ENCODE measurements around the gene PEF1.

DNA sequence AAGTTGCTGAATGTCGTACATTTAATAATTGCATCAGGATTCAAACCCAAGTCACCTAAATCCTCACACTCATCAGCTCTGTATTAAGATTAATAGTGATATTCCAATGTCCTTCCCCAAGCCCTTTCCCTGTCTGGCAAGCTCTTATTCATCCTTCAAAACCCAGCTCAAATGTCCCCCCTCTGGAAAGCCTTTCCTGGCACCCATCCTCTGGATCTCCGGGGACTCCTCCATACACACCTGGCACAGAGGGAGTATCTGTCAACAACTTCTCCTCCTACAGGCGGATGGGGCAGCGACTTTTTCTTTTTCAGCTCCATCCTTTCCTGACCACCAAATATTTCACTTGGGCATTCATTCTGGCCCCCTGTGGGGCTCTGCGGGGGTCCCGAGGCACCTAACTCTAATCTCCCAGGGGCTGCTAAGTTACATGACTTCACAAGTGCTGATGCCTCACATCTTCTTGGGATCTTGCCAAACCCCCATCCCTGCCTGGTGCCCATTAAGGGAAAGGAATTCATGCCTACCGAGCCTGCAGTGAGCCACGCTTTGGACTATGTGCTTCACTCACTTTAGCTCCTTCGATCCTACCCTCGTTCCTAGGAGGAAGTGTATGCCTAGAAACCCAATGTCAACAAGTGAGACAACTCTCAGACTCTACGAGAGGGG, 53.1 kb downstream of the PEF1 start:
- TF ChIP-seq, protein P1, sequence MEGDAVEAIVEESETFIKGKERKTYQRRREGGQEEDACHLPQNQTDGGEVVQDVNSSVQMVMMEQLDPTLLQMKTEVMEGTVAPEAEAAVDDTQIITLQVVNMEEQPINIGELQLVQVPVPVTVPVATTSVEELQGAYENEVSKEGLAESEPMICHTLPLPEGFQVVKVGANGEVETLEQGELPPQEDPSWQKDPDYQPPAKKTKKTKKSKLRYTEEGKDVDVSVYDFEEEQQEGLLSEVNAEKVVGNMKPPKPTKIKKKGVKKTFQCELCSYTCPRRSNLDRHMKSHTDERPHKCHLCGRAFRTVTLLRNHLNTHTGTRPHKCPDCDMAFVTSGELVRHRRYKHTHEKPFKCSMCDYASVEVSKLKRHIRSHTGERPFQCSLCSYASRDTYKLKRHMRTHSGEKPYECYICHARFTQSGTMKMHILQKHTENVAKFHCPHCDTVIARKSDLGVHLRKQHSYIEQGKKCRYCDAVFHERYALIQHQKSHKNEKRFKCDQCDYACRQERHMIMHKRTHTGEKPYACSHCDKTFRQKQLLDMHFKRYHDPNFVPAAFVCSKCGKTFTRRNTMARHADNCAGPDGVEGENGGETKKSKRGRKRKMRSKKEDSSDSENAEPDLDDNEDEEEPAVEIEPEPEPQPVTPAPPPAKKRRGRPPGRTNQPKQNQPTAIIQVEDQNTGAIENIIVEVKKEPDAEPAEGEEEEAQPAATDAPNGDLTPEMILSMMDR (IDR thresholded peaks at IDR 0.05): no peak
- no peak for TF ChIP-seq ZFX (IDR thresholded peaks at IDR 0.05; ENCODE audit: borderline replicate concordance)

Data from 22Rv1 (cell line).